HEK293 (cell line): ENCODE data around the gene LDLR.

ENCODE experiments used
- FEZF1 ChIP-seq: fragments of 450-650 bp; formaldehyde crosslinking; IDR thresholded peaks from 2 replicates; pipeline ENCODE4 v1.5.1; 2016; ENCODE audit warnings: missing biosample characterization, missing genetic modification characterization
- GLI2 ChIP-seq: fragments of 450-650 bp; formaldehyde crosslinking; IDR thresholded peaks from 2 replicates; pipeline ENCODE4; 2017; ENCODE audit warnings: missing biosample characterization, missing genetic modification characterization, low read depth, borderline replicate concordance
- KLF1 ChIP-seq: fragments of 450-650 bp; formaldehyde crosslinking; IDR thresholded peaks from 2 replicates; pipeline ENCODE4 v1.5.1; 2016; ENCODE audit warnings: missing biosample characterization, missing genetic modification characterization
- OVOL3 ChIP-seq: fragments of 450-650 bp; formaldehyde crosslinking; IDR thresholded peaks from 2 replicates; pipeline ENCODE4 v1.5.1; 2016; ENCODE audit warnings: missing biosample characterization, missing genetic modification characterization
- YY1 ChIP-seq: fragments of 450-650 bp; formaldehyde crosslinking; IDR thresholded peaks from 2 replicates; pipeline ENCODE4 v1.5.1; 2018; ENCODE audit warnings: missing biosample characterization, missing genetic modification characterization
- ZBTB17 ChIP-seq: fragments of 450-650 bp; formaldehyde crosslinking; IDR thresholded peaks from 2 replicates; pipeline ENCODE4 v1.5.1; 2016; ENCODE audit warnings: missing biosample characterization, missing genetic modification characterization
- ZBTB21 ChIP-seq: fragments of 450-650 bp; formaldehyde crosslinking; IDR thresholded peaks from 2 replicates; pipeline ENCODE4 v1.5.1; 2017; ENCODE audit warnings: missing biosample characterization, missing genetic modification characterization
- ZBTB8A ChIP-seq: fragments of 450-650 bp; formaldehyde crosslinking; IDR thresholded peaks from 2 replicates; pipeline ENCODE4 v1.5.1; 2016; ENCODE audit warnings: missing biosample characterization, missing genetic modification characterization
- ZFP3 ChIP-seq: fragments of 450-650 bp; formaldehyde crosslinking; IDR thresholded peaks from 2 replicates; pipeline ENCODE4 v1.5.1; 2016; ENCODE audit warnings: low read depth, missing biosample characterization, missing genetic modification characterization
- ZNF112 ChIP-seq: fragments of 450-650 bp; formaldehyde crosslinking; IDR thresholded peaks from 2 replicates; pipeline ENCODE4 v1.5.0; 2017; ENCODE audit warnings: missing biosample characterization, missing genetic modification characterization
- ZNF146 ChIP-seq: fragments of 450-650 bp; formaldehyde crosslinking; IDR thresholded peaks from 2 replicates; pipeline ENCODE4 v1.5.1; 2016; ENCODE audit warnings: missing biosample characterization, missing genetic modification characterization
- ZNF157 ChIP-seq: fragments of 450-650 bp; formaldehyde crosslinking; IDR thresholded peaks from 2 replicates; pipeline ENCODE4 v1.5.1; 2016; ENCODE audit warnings: missing biosample characterization, missing genetic modification characterization
- ZNF2 ChIP-seq: fragments of 450-650 bp; formaldehyde crosslinking; IDR thresholded peaks from 2 replicates; pipeline ENCODE4 v1.5.1; 2016; ENCODE audit warnings: missing biosample characterization, missing genetic modification characterization
- ZNF324 ChIP-seq: fragments of 450-650 bp; formaldehyde crosslinking; IDR thresholded peaks from 2 replicates; pipeline ENCODE4 v1.5.1; 2016; ENCODE audit warnings: missing biosample characterization, missing genetic modification characterization
- ZNF404 ChIP-seq: fragments of 450-650 bp; formaldehyde crosslinking; IDR thresholded peaks from 2 replicates; pipeline ENCODE4 v1.5.1; 2017; ENCODE audit warnings: missing biosample characterization, missing genetic modification characterization
- ZNF473 ChIP-seq: fragments of 450-650 bp; formaldehyde crosslinking; IDR thresholded peaks from 2 replicates; pipeline ENCODE4 v1.5.1; 2017; ENCODE audit warnings: missing biosample characterization, missing genetic modification characterization
- ZNF530 ChIP-seq: fragments of 450-650 bp; formaldehyde crosslinking; IDR thresholded peaks from 2 replicates; pipeline ENCODE4 v1.5.1; 2016; ENCODE audit warnings: low read depth, missing biosample characterization, missing genetic modification characterization
- ZNF555 ChIP-seq: fragments of 450-650 bp; formaldehyde crosslinking; conservative IDR thresholded peaks from 2 replicates; pipeline ENCODE4 v1.5.1; 2017; ENCODE audit warnings: missing biosample characterization, mild to moderate bottlenecking, missing genetic modification characterization, inconsistent platforms
- ZNF677 ChIP-seq: fragments of 450-650 bp; IDR thresholded peaks from 2 replicates; pipeline ENCODE4 v1.5.0; 2018; ENCODE audit warnings: missing biosample characterization, mild to moderate bottlenecking, missing genetic modification characterization, moderate library complexity
- ZNF785 ChIP-seq: fragments of 450-650 bp; formaldehyde crosslinking; IDR thresholded peaks from 2 replicates; pipeline ENCODE4 v1.5.1; 2016; ENCODE audit warnings: missing biosample characterization, missing genetic modification characterization
- ZNF792 ChIP-seq: fragments of 450-650 bp; formaldehyde crosslinking; IDR thresholded peaks from 2 replicates; pipeline ENCODE4 v1.5.1; 2016; ENCODE audit warnings: missing biosample characterization, missing genetic modification characterization
- ZNF843 ChIP-seq: fragments of 450-650 bp; formaldehyde crosslinking; IDR thresholded peaks from 2 replicates; pipeline ENCODE4 v1.5.1; 2016; ENCODE audit warnings: missing biosample characterization, missing genetic modification characterization
- TF ChIP-seq, protein P1 (sequence below): fragments of 450-650 bp; formaldehyde crosslinking; IDR thresholded peaks from 2 replicates; pipeline ENCODE4 v1.5.1; 2016; ENCODE audit warnings: missing biosample characterization, missing genetic modification characterization
- TF ChIP-seq, protein P2 (sequence below): fragments of 450-650 bp; formaldehyde crosslinking; IDR thresholded peaks from 2 replicates; pipeline ENCODE4 v1.5.1; 2016; ENCODE audit warnings: missing biosample characterization, missing genetic modification characterization, borderline replicate concordance
- TF ChIP-seq, protein P3 (sequence below): fragments of 450-650 bp; formaldehyde crosslinking; IDR thresholded peaks from 2 replicates; pipeline ENCODE4 v1.5.1; 2016; ENCODE audit warnings: missing biosample characterization, missing genetic modification characterization
- TF ChIP-seq, protein P4 (sequence below): fragments of 450-650 bp; formaldehyde crosslinking; IDR thresholded peaks from 2 replicates; pipeline ENCODE4 v1.5.1; 2016; ENCODE audit warnings: missing biosample characterization, missing genetic modification characterization
- TF ChIP-seq, protein P5 (sequence below): fragments of 450-650 bp; formaldehyde crosslinking; IDR thresholded peaks from 2 replicates; pipeline ENCODE4 v1.5.1; 2016; ENCODE audit warnings: missing biosample characterization, missing genetic modification characterization

Gene LDLR

DNA sequence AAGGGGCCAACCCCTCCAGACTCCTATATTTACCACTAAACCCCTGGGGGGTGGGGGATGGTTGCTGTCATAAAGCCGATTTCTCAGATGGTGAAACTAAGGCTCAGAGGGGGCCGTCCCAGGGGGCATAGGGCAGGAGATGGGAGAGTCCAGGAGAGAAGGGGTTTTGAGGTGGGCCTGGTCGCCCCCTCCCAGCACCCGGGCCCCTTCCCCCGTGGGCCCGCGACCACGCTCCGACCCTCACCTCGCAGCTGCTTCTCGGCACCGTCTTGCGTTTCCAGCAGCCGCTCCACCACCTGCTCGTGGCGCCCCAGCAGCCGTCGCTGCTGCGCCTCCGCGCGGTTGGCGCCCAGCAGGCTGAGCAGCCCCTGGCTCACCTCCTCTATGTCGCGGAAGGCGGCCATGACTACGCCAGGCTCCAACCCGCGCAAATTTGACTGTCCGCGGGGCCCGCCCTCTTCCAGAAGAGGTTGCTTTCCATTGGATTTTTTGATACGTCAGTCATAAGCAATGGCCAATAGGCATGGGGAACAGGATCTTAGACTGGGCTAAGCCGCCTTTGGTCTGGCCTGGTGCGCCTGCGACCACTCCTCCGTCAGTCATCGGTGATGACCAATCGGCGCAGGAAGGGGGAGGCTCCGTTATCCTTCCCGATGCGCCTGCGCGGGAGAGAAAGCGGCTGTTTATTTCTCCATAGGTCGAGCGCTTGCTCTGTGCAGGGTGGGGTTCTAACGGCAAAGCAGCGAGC lies 66.3 kb downstream of the LDLR start, which contains the start of gene SPC24 (continued):
- TF ChIP-seq, protein P1, sequence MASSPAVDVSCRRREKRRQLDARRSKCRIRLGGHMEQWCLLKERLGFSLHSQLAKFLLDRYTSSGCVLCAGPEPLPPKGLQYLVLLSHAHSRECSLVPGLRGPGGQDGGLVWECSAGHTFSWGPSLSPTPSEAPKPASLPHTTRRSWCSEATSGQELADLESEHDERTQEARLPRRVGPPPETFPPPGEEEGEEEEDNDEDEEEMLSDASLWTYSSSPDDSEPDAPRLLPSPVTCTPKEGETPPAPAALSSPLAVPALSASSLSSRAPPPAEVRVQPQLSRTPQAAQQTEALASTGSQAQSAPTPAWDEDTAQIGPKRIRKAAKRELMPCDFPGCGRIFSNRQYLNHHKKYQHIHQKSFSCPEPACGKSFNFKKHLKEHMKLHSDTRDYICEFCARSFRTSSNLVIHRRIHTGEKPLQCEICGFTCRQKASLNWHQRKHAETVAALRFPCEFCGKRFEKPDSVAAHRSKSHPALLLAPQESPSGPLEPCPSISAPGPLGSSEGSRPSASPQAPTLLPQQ (tag by site-specific recombination) = peak; percentile 83
- TF ChIP-seq ZNF404 (tag by site-specific recombination) (no peak), ZNF785 (tag by site-specific recombination) (no peak), ZNF677 (tag by site-specific recombination) (no peak), YY1 (tag by site-specific recombination) (peak; percentile 94), ZBTB21 (tag by site-specific recombination) (no peak), ZNF555 (no peak), ZNF792 (tag by site-specific recombination) (0 out of 2 replicates have a peak, but pooled peaks have one; percentile 39), ZNF324 (tag by site-specific recombination) (no peak), ZNF473 (tag by site-specific recombination) (no peak), OVOL3 (tag by site-specific recombination) (peak; percentile 51; the same call in 1 of the 2 replicates), ZNF146 (peak; percentile 52), KLF1 (tag by site-specific recombination) (peak; percentile 9; the same call in 1 of the 2 replicates), ZFP3 (tag by site-specific recombination) (peak; percentile 95), GLI2 (tag by site-specific recombination) (no peak), ZNF530 (tag by site-specific recombination) (no peak), ZNF843 (tag by site-specific recombination) (peak; percentile 59; the same call in 1 of the 2 replicates), ZNF157 (tag by site-specific recombination) (no peak), ZNF2 (tag by site-specific recombination) (peak; percentile 81; the same call in 1 of the 2 replicates), ZBTB8A (tag by site-specific recombination) (peak; percentile 62), ZBTB17 (tag by site-specific recombination) (0 out of 2 replicates have a peak, but pooled peaks have one; percentile 22), FEZF1 (tag by site-specific recombination) (no peak), ZNF112 (tag by site-specific recombination) (no peak)
- TF ChIP-seq, protein P2, sequence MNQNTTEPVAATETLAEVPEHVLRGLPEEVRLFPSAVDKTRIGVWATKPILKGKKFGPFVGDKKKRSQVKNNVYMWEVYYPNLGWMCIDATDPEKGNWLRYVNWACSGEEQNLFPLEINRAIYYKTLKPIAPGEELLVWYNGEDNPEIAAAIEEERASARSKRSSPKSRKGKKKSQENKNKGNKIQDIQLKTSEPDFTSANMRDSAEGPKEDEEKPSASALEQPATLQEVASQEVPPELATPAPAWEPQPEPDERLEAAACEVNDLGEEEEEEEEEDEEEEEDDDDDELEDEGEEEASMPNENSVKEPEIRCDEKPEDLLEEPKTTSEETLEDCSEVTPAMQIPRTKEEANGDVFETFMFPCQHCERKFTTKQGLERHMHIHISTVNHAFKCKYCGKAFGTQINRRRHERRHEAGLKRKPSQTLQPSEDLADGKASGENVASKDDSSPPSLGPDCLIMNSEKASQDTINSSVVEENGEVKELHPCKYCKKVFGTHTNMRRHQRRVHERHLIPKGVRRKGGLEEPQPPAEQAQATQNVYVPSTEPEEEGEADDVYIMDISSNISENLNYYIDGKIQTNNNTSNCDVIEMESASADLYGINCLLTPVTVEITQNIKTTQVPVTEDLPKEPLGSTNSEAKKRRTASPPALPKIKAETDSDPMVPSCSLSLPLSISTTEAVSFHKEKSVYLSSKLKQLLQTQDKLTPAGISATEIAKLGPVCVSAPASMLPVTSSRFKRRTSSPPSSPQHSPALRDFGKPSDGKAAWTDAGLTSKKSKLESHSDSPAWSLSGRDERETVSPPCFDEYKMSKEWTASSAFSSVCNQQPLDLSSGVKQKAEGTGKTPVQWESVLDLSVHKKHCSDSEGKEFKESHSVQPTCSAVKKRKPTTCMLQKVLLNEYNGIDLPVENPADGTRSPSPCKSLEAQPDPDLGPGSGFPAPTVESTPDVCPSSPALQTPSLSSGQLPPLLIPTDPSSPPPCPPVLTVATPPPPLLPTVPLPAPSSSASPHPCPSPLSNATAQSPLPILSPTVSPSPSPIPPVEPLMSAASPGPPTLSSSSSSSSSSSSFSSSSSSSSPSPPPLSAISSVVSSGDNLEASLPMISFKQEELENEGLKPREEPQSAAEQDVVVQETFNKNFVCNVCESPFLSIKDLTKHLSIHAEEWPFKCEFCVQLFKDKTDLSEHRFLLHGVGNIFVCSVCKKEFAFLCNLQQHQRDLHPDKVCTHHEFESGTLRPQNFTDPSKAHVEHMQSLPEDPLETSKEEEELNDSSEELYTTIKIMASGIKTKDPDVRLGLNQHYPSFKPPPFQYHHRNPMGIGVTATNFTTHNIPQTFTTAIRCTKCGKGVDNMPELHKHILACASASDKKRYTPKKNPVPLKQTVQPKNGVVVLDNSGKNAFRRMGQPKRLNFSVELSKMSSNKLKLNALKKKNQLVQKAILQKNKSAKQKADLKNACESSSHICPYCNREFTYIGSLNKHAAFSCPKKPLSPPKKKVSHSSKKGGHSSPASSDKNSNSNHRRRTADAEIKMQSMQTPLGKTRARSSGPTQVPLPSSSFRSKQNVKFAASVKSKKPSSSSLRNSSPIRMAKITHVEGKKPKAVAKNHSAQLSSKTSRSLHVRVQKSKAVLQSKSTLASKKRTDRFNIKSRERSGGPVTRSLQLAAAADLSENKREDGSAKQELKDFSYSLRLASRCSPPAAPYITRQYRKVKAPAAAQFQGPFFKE (tag by site-specific recombination) = no peak
- TF ChIP-seq, protein P3, sequence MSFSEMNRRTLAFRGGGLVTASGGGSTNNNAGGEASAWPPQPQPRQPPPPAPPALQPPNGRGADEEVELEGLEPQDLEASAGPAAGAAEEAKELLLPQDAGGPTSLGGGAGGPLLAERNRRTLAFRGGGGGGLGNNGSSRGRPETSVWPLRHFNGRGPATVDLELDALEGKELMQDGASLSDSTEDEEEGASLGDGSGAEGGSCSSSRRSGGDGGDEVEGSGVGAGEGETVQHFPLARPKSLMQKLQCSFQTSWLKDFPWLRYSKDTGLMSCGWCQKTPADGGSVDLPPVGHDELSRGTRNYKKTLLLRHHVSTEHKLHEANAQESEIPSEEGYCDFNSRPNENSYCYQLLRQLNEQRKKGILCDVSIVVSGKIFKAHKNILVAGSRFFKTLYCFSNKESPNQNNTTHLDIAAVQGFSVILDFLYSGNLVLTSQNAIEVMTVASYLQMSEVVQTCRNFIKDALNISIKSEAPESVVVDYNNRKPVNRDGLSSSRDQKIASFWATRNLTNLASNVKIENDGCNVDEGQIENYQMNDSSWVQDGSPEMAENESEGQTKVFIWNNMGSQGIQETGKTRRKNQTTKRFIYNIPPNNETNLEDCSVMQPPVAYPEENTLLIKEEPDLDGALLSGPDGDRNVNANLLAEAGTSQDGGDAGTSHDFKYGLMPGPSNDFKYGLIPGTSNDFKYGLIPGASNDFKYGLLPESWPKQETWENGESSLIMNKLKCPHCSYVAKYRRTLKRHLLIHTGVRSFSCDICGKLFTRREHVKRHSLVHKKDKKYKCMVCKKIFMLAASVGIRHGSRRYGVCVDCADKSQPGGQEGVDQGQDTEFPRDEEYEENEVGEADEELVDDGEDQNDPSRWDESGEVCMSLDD = peak; percentile 61
- TF ChIP-seq, protein P4, sequence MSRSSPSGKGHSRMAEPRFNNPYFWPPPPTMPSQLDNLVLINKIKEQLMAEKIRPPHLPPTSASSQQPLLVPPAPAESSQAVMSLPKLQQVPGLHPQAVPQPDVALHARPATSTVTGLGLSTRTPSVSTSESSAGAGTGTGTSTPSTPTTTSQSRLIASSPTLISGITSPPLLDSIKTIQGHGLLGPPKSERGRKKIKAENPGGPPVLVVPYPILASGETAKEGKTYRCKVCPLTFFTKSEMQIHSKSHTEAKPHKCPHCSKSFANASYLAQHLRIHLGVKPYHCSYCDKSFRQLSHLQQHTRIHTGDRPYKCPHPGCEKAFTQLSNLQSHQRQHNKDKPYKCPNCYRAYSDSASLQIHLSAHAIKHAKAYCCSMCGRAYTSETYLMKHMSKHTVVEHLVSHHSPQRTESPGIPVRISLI (tag by site-specific recombination) = no peak
- TF ChIP-seq, protein P5, sequence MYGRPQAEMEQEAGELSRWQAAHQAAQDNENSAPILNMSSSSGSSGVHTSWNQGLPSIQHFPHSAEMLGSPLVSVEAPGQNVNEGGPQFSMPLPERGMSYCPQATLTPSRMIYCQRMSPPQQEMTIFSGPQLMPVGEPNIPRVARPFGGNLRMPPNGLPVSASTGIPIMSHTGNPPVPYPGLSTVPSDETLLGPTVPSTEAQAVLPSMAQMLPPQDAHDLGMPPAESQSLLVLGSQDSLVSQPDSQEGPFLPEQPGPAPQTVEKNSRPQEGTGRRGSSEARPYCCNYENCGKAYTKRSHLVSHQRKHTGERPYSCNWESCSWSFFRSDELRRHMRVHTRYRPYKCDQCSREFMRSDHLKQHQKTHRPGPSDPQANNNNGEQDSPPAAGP = peak; percentile 82
